Nasal cavity respiratory epithelium epithelial cell of viscerocranial mucosa (primary cell): ENCODE measurements around the gene AFF3. TPM values are rescaled to one million over a fixed set of nuclear protein-coding genes. Genes with fewer than 3 reads are reported as not detected.

ENCODE experiments used
- total RNA-seq: library from RNA; depleted of rRNA; stranded (reverse); fragments of >200 nt; gene quantifications from 2 replicates; pipeline ENCODE4 v1.2.3, GENCODE V29; 2014

AFF3 gene
- under 0.01 TPM in 1 of 2 replicates, not detected in the other for total RNA-seq

GRCh38 chr2:100142393-100142792, at the start of gene AFF3:
Gene AFF3 (minus strand): TSS chr2:100142590. CDS start chr2:100104454, 38,136 bp downstream.

Other genes with a start within 250 kb of the AFF3 start
- under 0.01 TPM in 1 of 2 replicates, not detected in the other for gene LONRF2, start 179.9 kb upstream of the AFF3 start, total RNA-seq